Hematopoietic multipotent progenitor cell (in vitro differentiated cells): ENCODE measurements around the gene ESYT2. TPM values are rescaled to one million over a fixed set of nuclear protein-coding genes. Genes with fewer than 3 reads are reported as not detected.
A peak's percentile ranks its signal among the peaks of the same experiment; 100 is the strongest.

Experiments
- DNase-seq, 3 donors: peaks; one replicate each; pipeline ENCODE4 v3.0.0-alpha.2; 2011 to 2015; ENCODE audit warnings: low read depth in 2 of 3, low spot score in 2 of 3
- total RNA-seq: library from RNA; depleted of rRNA; stranded (reverse); fragments of >200 nt; gene quantifications from one replicate; pipeline ENCODE4 v1.2.3, GENCODE V29; 2012

The ESYT2 gene
- total RNA-seq, 1 donor = 154 TPM

DNA sequence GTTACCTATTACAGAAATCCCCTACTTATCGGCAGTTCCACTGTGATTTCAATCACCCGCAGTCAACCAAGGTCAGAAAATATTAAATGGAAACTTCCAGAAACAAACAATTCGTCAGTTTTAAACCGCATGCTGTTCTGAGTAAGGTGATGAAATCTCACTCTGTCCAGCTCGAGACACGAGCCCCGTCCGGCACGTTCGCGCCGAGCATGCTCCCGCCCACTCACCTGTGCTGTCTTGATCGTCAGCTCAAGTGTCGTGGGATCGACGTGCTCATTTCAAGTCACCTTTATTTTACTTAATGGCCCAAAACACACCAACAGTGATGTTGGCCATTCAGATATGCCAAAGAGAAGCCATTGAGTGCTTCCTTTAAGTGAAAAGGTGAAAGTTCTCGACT lies 21.2 kb downstream of the ESYT2 start:
- DNase-seq = no peak

DNA sequence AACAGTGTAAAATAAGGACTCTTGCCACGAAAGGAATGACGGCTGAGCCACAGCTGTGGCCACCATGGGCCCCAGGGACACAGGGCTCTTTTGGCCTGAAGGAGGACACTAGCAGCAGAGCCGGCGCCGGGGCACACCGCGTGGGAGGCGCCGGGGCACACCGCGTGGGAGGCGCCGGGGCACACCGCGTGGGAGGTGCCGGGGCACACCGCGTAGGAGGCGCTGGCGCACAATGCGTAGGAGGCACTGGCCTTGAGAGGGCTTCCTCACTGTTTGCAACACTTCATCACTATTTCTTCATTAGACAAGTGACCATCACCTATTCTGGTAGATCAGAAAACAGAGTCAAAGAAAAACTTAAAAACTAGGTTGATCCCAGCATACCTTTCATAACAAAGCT lies 23.4 kb downstream of the ESYT2 start:
- no peak for DNase-seq

DNA sequence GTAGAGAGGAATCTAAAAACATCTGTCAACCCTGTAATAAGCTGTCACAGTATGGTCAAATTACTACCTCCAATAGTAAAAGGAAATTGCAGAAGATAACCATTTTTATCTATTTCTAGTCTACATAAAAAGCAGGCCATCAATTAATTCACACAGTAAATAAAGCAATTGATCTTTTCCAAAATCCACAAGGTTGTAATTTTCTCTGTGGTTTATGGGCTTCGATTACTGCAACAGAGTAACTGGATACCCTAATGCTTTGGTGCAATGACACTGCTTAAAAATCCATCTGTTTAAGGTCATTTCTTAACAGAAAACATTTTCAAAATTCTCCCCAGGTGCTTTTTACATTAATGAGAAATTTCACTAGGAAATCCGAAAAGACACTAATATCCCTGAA lies 23.9 kb downstream of the ESYT2 start:
- no peak for DNase-seq

GRCh38 chr7:158804335-158804734 lies 25.0 kb downstream of the ESYT2 start:
- DNase-seq = no peak

- no peak for DNase-seq
Measured at GRCh38 chr7:158803367-158803969, 25.8 kb downstream of the ESYT2 start.

GRCh38 chr7:158802535-158803366 lies 26.6 kb downstream of the ESYT2 start:
- no peak for DNase-seq

DNA sequence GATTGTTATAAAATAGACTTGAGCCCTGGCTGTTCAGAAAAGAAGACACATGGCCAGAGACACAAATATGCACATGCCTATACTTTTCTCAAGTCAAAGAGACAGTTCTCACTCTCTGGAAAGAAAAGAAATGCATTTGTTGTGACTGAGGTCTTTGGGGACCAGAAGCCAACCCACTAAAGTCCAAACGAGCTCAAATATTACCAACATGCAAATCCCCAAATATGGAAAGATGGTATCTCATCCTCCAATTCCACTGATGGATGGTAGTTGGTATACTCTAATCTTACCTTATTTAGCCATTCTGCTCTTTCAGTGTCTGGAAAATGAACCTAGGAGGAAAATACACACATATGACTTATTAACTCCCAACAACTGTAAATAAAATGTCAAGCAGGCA lies 30.6 kb downstream of the ESYT2 start:
- no peak for DNase-seq

GRCh38 chr7:158796667-158797066 lies 32.6 kb downstream of the ESYT2 start:
- no peak for DNase-seq

DNA sequence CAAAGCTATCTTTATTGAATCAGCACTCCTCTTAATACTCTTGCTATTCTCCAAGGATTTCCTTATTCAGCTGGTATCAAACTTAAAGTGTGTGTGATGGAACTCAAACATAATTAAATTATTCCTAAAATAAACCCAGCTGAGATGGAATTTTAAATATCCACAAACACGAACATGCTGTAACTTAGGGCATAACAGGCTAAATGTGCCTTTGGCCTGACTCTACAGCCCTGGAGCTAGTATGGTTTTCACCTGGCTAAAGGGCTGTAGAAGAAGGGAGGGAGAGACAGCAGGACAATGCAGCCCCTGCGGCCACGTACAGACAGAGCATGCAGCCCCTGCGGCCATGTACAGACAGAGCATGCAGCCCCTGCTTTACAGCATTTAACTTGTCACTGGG lies 34.0 kb downstream of the ESYT2 start:
- no peak for DNase-seq

GRCh38 chr7:158791107-158791506 lies 38.2 kb downstream of the ESYT2 start:
- DNase-seq = no peak

DNA sequence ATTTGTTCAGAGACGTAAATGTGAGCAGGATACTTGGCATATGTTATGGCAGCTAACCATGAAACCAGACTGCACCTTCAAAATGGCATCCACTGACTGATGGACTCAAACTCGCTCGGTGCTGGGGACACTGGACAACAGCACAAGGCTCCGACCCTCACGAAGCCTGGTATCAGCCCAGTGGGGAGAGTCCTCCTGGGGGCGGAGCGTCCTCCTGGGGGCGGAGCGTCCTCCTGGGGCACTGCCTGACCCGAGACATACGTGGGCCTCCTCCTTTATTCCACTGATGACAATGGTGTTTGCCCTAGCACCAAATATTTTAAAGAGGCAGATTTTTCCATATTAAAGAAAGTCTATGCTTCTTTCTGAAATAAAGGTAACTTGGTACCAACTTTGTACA lies 39.5 kb downstream of the ESYT2 start:
- no peak for DNase-seq

GRCh38 chr7:158786898-158787297 lies 42.4 kb downstream of the ESYT2 start:
- no peak for DNase-seq

DNA sequence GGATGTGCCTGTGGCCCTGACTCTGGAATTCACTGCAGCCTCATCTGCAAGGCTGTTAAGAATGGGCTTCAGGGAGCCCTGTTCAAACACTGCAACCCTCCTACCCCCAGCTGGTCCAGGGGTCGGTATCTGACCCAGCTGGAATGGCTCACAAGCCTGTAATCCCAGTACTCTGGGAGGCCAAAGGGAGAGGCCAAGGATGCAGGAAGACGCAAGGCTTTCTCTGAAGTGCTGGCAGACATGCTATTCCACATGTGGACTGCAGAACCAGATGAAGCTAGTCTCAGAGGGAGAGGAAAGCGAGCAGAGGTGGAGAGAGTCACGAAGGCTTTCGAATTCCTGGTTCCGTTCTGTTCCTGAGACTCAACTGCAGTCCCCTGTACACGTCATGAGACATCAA lies 45.0 kb downstream of the ESYT2 start:
- no peak for DNase-seq

GRCh38 chr7:158783595-158783994 lies 45.7 kb downstream of the ESYT2 start:
- DNase-seq = no peak

DNA sequence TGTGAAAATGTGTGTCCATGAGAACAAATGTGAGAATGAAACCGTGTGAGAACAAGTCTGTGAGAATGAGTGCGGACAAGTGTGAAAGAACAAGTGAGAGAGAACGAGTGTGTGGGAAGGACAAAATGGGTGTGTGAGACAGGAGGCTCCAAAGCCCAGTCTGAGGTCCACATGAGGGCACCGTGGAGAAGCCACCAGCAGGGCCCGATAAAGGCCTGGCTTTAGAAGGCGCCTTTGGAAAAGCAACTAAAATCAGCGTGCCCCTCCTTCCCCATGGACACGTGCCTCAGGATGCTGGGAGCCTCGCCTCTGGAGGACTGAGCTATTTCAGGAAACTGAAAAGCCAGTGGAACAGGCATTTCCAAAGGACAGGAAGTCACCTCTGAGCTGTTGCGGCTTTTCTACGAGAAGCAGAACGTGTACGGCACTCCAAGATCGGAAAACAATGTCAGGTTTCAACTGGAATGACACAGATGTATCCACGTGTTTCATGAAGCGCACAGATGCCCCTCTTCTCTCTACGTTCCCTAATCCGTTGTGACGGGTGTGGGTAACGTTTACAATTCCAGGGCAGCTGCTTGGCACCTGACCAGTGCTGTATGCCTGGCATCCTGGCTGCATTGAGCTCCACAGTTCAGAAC lies 46.4 kb downstream of the ESYT2 start:
- peak in 2 of 3 donors; percentile 27 to 56 for DNase-seq

GRCh38 chr7:158781974-158782664 lies 47.2 kb downstream of the ESYT2 start:
- DNase-seq = no peak

GRCh38 chr7:158781217-158781973 lies 47.9 kb downstream of the ESYT2 start:
- DNase-seq = no peak

GRCh38 chr7:158779061-158780000 lies 50.0 kb downstream of the ESYT2 start:
- no peak for DNase-seq

- no peak for DNase-seq
Measured at GRCh38 chr7:158778471-158778870, 50.8 kb downstream of the ESYT2 start.
